Fibroblast of skin of left quadriceps (primary cell): ENCODE results near the gene TIRAP.

Source experiments
- DNase-seq, 2 experiments: peaks; one replicate each; pipeline ENCODE4 v3.0.0-alpha.2; 2013; ENCODE audit warnings: low read depth in 2 of 2

TIRAP gene

GRCh38 chr11:126341760-126342161 is 58.9 kb downstream of the TIRAP start:
- peak; percentile 90 to 91 for DNase-seq

DNA sequence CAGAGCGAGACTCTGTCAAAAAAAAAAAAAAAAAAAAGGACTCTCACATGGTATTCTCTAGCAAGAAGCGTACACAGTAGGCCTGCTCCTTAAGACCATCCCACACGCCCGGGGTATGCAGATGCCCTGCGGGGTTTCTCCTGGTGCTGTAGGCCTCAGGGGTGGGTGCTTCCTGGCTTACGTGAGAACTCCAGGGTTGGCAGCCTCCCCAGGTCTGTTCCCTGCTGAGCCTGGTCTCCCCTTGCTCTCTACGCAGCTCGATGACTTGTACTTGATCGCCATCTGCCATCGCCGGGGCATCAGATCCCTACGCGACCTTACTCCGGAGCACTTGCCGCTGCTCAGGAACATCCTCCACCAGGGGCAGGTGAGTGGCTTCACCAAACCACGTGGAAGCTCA is 60.2 kb downstream of the TIRAP start:
- DNase-seq = no peak
